Left lung (tissue), 10 donors: ENCODE measurements around the gene STAP2. TPM values are rescaled to one million over a fixed set of nuclear protein-coding genes. Genes with fewer than 3 reads are reported as not detected.

Experiments used
- ATAC-seq: fragments of 200-7000 bp; cut with Tn5 transposase; one replicate; pipeline ENCODE4 v1.9.1; 2020; ENCODE audit warnings: moderate library complexity
- DNase-seq, 4 donors: peaks; one replicate each; pipeline ENCODE4 v3.0.0-alpha.2; 2013 to 2020
- H3K27ac ChIP-seq, 2 donors: fragments of 200-600 bp; sonication (generic) in 1 of 2; one replicate each; pipeline versions ENCODE4 v1.5.0 to v1.8.0; 2020 to 2021
- H3K27me3 ChIP-seq, 2 donors: fragments of 200-600 bp; sonication (generic) in 1 of 2; one replicate each; pipeline versions ENCODE4 v1.5.0 to v1.8.0; 2020 to 2021
- H3K36me3 ChIP-seq, 2 donors: fragments of 200-600 bp; sonication (generic) in 1 of 2; one replicate each; pipeline versions ENCODE4 v1.5.0 to v1.8.0; 2020 to 2021
- H3K4me1 ChIP-seq, 2 donors: fragments of 200-600 bp; one replicate each; pipeline ENCODE4 v1.8.0; 2021
- H3K4me3 ChIP-seq, 2 donors: fragments of 200-600 bp; sonication (generic) in 1 of 2; one replicate each; pipeline versions ENCODE4 v1.5.0 to v1.8.0; 2020 to 2021; ENCODE audit warnings: mild to moderate bottlenecking in 1 of 2
- H3K9me3 ChIP-seq, 2 donors: fragments of 200-600 bp; sonication (generic) in 1 of 2; one replicate each; pipeline versions ENCODE4 v1.5.0 to v1.8.0; 2020 to 2021
- intact Hi-C, 2 donors: fragments of 100-400 bp; cut with DNase I; formaldehyde crosslinking; loops; one replicate each; pipeline versions ENCODE4 v1.11.2 to v1.14.2; 2022
- polyA plus RNA-seq, 6 donors: library from polyadenylated mRNA; unstranded; fragments of 120-200 nt; gene quantifications; one replicate each; pipeline ENCODE4 v1.2.1, GENCODE V29; 2013; ENCODE audit not compliant: insufficient read length in 6 of 6
- total RNA-seq, 2 donors: library from RNA; stranded (reverse); fragmentation: NEBNext Ultra II Directional; extraction: Animal tissue kit (Norgen Biotek cat#: 25700); gene quantifications; one replicate each; pipeline ENCODE4 v1.2.1, GENCODE V29; 2021
- TF ChIP-seq, protein P1 (sequence below), 2 donors: fragments of 200-600 bp; sonication (generic) in 1 of 2; IDR thresholded peaks; one replicate each; pipeline versions ENCODE4 v1.5.0 to v1.8.0; 2021; ENCODE audit warnings: antibody characterized with exemption in 2 of 2
- donor health status: DM: no; HTN: yes; CAD: no.
- donor health status: DM: no; HTN: no; CAD: no.

STAP2 gene
- total and polyA plus RNA-seq, 8 donors: 14.1 to 41.5 (median 36.2) TPM

GRCh38 chr19:4313847-4314490, 24.7 kb downstream of the STAP2 start:
- H3K27ac ChIP-seq: peak overlapping the region in 1 of 2 donors; percentile 18
- H3K4me3 ChIP-seq: no peak overlapping the region
- TF ChIP-seq, protein P1, sequence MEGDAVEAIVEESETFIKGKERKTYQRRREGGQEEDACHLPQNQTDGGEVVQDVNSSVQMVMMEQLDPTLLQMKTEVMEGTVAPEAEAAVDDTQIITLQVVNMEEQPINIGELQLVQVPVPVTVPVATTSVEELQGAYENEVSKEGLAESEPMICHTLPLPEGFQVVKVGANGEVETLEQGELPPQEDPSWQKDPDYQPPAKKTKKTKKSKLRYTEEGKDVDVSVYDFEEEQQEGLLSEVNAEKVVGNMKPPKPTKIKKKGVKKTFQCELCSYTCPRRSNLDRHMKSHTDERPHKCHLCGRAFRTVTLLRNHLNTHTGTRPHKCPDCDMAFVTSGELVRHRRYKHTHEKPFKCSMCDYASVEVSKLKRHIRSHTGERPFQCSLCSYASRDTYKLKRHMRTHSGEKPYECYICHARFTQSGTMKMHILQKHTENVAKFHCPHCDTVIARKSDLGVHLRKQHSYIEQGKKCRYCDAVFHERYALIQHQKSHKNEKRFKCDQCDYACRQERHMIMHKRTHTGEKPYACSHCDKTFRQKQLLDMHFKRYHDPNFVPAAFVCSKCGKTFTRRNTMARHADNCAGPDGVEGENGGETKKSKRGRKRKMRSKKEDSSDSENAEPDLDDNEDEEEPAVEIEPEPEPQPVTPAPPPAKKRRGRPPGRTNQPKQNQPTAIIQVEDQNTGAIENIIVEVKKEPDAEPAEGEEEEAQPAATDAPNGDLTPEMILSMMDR (IDR thresholded peaks at IDR 0.05): no peak
- intact Hi-C loops: no loop called here
- H3K9me3 ChIP-seq: no peaks in the 10 kb centered on the region
- peak in 1 of 4 donors; percentile 33 for DNase-seq
- H3K36me3 ChIP-seq: no peaks in the 10 kb centered on the region
- H3K4me1 ChIP-seq: peaks cover 0 to 7% of the 10 kb centered on the region in 2 donors
- no peaks in the 10 kb centered on the region for H3K27me3 ChIP-seq
- ATAC-seq: no peak

DNA sequence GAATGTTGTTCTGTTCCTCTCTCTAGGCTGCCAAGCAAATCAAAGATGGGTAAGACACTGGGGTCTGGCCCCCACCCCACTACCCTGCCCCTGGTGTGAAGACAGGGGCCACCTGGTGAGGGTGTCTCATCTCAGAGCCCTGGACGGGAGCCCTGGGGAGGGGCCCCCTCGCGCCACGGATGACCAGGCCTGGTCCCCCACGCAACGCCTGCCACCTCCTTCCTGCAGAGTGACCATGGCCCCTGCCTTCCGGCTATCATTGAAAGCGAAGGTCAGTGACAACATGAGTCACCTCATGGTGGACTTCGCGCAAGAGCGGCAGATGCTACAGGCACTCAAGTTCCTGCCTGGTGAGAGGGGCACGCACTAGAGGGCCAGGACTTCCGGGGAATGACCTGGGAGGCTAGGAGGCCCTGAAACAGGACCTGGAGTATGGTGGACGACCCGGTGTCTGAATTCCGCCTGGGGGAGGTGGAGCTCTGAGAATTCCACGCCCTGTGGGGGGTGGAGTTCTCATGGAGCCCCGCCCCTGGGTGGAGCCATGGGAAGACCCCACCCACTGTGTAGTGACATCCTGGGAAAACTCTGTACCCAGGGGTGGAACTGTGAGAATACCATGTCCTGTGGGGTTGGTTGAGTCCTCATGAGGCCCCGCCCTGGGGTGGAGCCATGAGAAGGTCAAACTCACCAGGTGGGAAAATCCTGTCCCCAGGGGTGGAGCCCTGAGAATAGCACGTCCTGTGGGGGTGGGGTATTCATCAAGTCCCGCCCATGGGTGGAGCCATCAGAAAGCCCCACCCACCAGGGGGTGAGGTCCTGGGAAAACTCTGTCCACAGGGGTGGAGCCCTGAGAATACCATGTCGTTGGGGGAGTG, 28.1 kb downstream of the STAP2 start:
- DNase-seq: peak in 1 of 4 donors; percentile 65
- TF ChIP-seq, protein P1 (IDR thresholded peaks at IDR 0.05): no peak
- no peak overlapping the region for H3K4me3 ChIP-seq
- intact Hi-C loops: no loop called here
- no peaks in the 10 kb centered on the region for H3K9me3 ChIP-seq
- H3K27me3 ChIP-seq: peaks cover 0 to 6% of the 10 kb centered on the region in 2 donors
- no peak for ATAC-seq
- no peak overlapping the region for H3K27ac ChIP-seq
- no peaks in the 10 kb centered on the region for H3K36me3 ChIP-seq
- peaks cover 0 to 7% of the 10 kb centered on the region in 2 donors for H3K4me1 ChIP-seq

GRCh38 chr19:4305659-4306058, 33.0 kb downstream of the STAP2 start:
- Histone ChIP-seq H3K4me3 (no peak overlapping the region), H3K27me3 (peaks cover 0 to 35% of the 10 kb centered on the region in 2 donors), H3K27ac (no peak overlapping the region), H3K4me1 (peaks cover 0 to 5% of the 10 kb centered on the region in 2 donors), H3K9me3 (no peaks in the 10 kb centered on the region), H3K36me3 (no peaks in the 10 kb centered on the region)
- TF ChIP-seq, protein P1 (IDR thresholded peaks at IDR 0.05): no peak
- DNase-seq: no peak
- intact Hi-C loops: no loop called here
- no peak for ATAC-seq

DNA sequence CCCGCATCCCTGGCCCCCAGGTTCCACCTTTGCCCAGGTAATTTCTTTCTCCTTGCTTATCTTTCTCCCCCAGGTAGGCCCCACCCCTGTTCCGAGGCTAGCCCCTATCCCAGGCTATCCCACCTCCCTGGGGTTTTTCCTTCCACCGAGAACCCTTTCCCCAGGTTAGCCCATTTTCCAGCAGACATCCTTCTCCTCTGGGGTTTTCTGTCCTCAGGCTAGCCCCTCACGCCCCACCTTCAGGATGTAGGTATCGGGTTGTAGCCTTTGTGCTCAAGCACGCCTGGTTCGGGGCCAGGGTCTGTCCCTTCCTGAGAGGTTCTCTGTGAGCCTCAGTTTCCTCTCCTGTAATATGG, 33.4 kb downstream of the STAP2 start:
- DNase-seq: no peak
- ATAC-seq: no peak
- H3K27ac ChIP-seq: no peak overlapping the region
- peaks cover 0 to 35% of the 10 kb centered on the region in 2 donors for H3K27me3 ChIP-seq
- no peaks in the 10 kb centered on the region for H3K36me3 ChIP-seq
- TF ChIP-seq, protein P1 (IDR thresholded peaks at IDR 0.05): no peak
- H3K4me1 ChIP-seq: peaks cover 0 to 5% of the 10 kb centered on the region in 2 donors
- no peak overlapping the region for H3K4me3 ChIP-seq
- no peaks in the 10 kb centered on the region for H3K9me3 ChIP-seq
- intact Hi-C loops: no loop called here
